ENCODE measurements around the gene RNU4-1.

GRCh38 chr12:120284381-120284780, 8.7 kb downstream of the RNU4-1 start:
- TF ChIP-seq CTCF (IDR thresholded peaks at IDR 0.05 in 2 of 3, conservative IDR thresholded peaks at IDR 0.05 in 1 of 3; ENCODE audit: borderline replicate concordance in 1 of 3, insufficient read depth in 1 of 3, low read depth in 2 of 3, low read length in 2 of 3) (no peak), RAD21 (IDR thresholded peaks at IDR 0.05; ENCODE audit: low read depth) (no peak), ELF1 (IDR thresholded peaks at IDR 0.05; ENCODE audit: borderline replicate concordance, low read depth) (no peak)
